ENCODE results near the gene RNF44.
A peak's percentile ranks its signal among the peaks of the same experiment; 100 is the strongest.

The RNF44 gene

DNA sequence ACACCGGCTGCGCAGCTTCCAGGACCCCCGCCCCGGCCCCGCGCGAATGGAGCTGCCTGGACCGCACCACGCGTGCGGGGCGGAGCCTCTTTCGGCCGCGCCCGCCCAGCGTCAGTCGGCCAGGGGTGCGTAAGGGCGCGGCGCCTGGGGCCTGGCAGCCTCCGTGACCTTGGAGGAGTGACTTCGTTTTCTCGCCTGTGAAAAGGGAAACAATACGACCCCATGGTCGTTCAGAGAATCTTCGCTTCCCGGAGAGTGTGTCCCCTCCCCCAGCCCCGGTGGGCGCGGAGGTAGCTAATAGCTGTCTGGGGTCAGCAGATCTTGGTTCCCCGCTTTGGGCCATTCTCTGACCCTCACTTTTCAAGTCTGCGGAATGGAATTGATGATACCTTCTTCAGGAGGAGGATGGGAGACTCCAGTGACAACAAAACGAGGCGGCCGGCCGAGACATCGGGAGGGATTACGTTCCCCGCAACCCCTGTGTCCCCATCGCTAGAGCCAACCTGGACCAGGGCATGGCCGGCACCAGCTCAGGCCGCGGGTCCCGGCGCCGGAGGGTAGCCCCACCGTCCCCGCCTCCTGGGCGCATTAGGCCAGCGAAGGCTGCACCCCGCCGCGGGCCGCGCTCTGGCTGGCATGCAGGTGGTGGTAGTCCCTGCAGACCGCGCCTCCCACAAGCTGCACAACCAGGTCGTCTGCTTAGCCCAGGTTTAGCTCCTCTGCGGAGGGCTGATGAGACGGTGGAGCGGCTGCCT lies 6.4 kb upstream of the RNF44 start:
- peak overlapping the region; percentile 91 for H3K27ac ChIP-seq
- no peaks in the 10 kb centered on the region for H3K36me3 ChIP-seq
- peak overlapping the region; percentile 79 for H3K4me3 ChIP-seq
- no peaks in the 10 kb centered on the region for H3K27me3 ChIP-seq
- no peaks in the 10 kb centered on the region for H4K20me1 ChIP-seq
- peaks cover 64% of the 10 kb centered on the region for H3K4me1 ChIP-seq
- H3K9ac ChIP-seq = peak overlapping the region; percentile 90
- peak overlapping the region; percentile 100 for H3K4me2 ChIP-seq
- no peak for TF ChIP-seq Cebpa-rat (IDR thresholded peaks at IDR 0.05)
- H3K9me3 ChIP-seq = no peaks in the 10 kb centered on the region

GRCh38 chr5:176542596-176543427 lies 5.6 kb upstream of the RNF44 start:
- no peak for TF ChIP-seq Cebpa-rat (IDR thresholded peaks at IDR 0.05)
- H3K4me2 ChIP-seq = peak overlapping the region; percentile 100
- H3K4me1 ChIP-seq = peaks cover 68% of the 10 kb centered on the region
- peak overlapping the region; percentile 79 for H3K4me3 ChIP-seq
- H4K20me1 ChIP-seq = no peaks in the 10 kb centered on the region
- H3K27ac ChIP-seq = peak overlapping the region; percentile 91
- H3K9ac ChIP-seq = peak overlapping the region; percentile 90
- H3K27me3 ChIP-seq = no peaks in the 10 kb centered on the region
- no peaks in the 10 kb centered on the region for H3K9me3 ChIP-seq
- H3K36me3 ChIP-seq = no peaks in the 10 kb centered on the region

- peak overlapping the region; percentile 91 for H3K27ac ChIP-seq
- no peak for TF ChIP-seq Cebpa-rat (IDR thresholded peaks at IDR 0.05)
- no peaks in the 10 kb centered on the region for H4K20me1 ChIP-seq
- peak overlapping the region; percentile 90 for H3K9ac ChIP-seq
- no peaks in the 10 kb centered on the region for H3K9me3 ChIP-seq
- H3K4me1 ChIP-seq = peaks cover 68% of the 10 kb centered on the region
- no peaks in the 10 kb centered on the region for H3K27me3 ChIP-seq
- no peaks in the 10 kb centered on the region for H3K36me3 ChIP-seq
- peak overlapping the region; percentile 79 for H3K4me3 ChIP-seq
- peak overlapping the region; percentile 100 for H3K4me2 ChIP-seq
Observed at GRCh38 chr5:176542135-176542595, 5.0 kb upstream of the RNF44 start.

DNA sequence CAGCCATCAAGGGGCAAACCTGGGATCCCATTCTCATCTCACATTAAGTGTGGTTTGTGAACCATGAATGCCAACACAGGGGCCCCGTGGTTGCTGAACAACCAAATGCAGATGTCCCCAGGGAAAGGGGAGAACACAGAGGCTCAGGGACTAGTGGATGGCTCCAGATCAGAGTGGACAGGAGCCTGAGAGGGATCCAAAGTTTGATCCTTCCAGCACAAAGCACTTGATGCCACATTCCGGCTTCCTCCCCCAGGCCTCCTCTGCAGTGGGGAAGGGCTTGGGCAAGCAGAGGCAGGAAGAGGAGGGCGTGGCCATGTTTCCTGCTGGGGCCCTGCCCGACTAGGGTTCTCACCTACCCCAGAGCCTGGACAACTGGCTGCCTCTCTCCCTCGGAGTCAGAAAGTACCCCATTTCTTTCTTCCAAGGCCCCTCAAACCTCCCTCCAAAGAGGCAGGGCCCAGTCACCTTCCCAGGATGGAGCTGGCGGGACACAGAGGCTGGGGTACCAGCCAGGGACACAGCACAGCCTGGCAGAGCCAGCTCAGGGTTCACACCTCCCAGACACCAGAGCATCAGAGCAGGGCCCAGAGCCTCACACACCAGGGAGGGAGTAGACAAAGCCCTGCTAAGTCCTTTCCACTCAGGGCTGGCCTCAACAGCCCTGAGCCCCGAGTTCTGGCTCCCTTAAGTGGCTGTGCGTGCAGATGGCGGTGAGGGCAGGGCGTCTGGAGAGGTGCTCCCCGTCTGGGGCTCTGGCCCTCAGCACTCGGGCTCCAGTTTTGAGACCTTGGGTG lies 4.3 kb upstream of the RNF44 start:
- peak overlapping the region; percentile 79 for H3K4me3 ChIP-seq
- H3K9ac ChIP-seq = peak overlapping the region; percentile 90
- peak overlapping the region; percentile 91 for H3K27ac ChIP-seq
- no peaks in the 10 kb centered on the region for H3K36me3 ChIP-seq
- no peaks in the 10 kb centered on the region for H3K27me3 ChIP-seq
- H3K4me1 ChIP-seq = peaks cover 68% of the 10 kb centered on the region
- peak overlapping the region; percentile 100 for H3K4me2 ChIP-seq
- no peaks in the 10 kb centered on the region for H4K20me1 ChIP-seq
- TF ChIP-seq Cebpa-rat (IDR thresholded peaks at IDR 0.05) = no peak
- no peaks in the 10 kb centered on the region for H3K9me3 ChIP-seq

DNA sequence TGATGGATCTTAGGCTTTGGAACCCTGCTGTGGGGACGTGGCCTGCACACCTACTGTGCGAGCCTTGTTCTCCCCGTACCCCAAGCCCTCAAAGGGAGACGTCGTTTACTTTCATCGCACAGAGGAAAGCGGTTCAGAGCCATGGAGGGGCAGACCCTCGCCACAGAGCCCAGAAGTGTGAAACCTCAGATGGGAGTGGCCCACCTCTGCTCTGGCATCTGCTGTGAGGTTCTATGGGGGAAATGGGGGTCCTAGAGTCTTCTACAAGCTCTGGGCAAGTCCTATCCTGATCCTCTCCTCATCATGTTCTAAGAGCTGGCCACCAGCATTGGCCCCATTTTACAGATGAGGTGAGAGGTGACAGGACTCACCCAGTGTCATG lies 3.7 kb upstream of the RNF44 start:
- H3K4me2 ChIP-seq = peak overlapping the region; percentile 100
- TF ChIP-seq Cebpa-rat (IDR thresholded peaks at IDR 0.05) = no peak
- H3K4me3 ChIP-seq = peak overlapping the region; percentile 79; the same call in 1 of the 2 replicates
- H4K20me1 ChIP-seq = no peaks in the 10 kb centered on the region
- no peaks in the 10 kb centered on the region for H3K36me3 ChIP-seq
- H3K27me3 ChIP-seq = no peaks in the 10 kb centered on the region
- peak overlapping the region; percentile 91 for H3K27ac ChIP-seq
- H3K4me1 ChIP-seq = peaks cover 68% of the 10 kb centered on the region
- H3K9ac ChIP-seq = peak overlapping the region; percentile 90
- no peaks in the 10 kb centered on the region for H3K9me3 ChIP-seq

DNA sequence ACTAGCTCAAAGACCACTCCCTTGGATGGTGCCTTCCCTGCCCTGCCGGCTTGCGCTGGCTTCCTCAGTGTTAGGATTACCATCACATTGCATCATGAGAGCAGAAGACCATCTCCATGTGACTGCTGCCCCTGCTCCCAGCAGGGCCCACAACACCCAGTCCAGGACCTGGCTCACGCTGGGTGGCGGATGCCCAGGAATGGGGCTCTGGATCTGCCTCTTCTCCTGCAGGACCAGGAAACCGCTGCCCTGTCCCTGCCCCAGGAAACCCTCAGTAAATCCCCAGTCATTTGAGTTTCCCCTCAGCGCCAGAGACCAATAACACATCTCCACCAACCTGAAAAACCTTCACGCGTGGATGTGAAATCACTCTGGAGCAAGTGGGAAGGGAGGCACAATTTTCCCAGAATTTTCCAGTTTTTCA lies 3.3 kb upstream of the RNF44 start:
- Histone ChIP-seq H3K4me1 (peaks cover 70% of the 10 kb centered on the region), H3K4me2 (peak overlapping the region; percentile 100), H3K4me3 (no peak overlapping the region), H3K27me3 (no peaks in the 10 kb centered on the region), H3K9ac (no peak overlapping the region), H4K20me1 (no peaks in the 10 kb centered on the region), H3K27ac (peak overlapping the region; percentile 91), H3K36me3 (no peaks in the 10 kb centered on the region), H3K9me3 (no peaks in the 10 kb centered on the region)
- TF ChIP-seq Cebpa-rat (IDR thresholded peaks at IDR 0.05) = no peak

- Histone ChIP-seq H3K27me3 (no peaks in the 10 kb centered on the region), H3K36me3 (no peaks in the 10 kb centered on the region), H3K4me2 (peak overlapping the region; percentile 85; the same call in 1 of the 2 replicates), H3K4me3 (no peak overlapping the region), H3K4me1 (peaks cover 70% of the 10 kb centered on the region), H3K9me3 (no peaks in the 10 kb centered on the region), H4K20me1 (peaks cover 10% of the 10 kb centered on the region; the same call in 1 of the 2 replicates), H3K9ac (no peak overlapping the region), H3K27ac (no peak overlapping the region)
- no peak for TF ChIP-seq Cebpa-rat (IDR thresholded peaks at IDR 0.05)
Observed at GRCh38 chr5:176538989-176539384, 1.8 kb upstream of the RNF44 start.

GRCh38 chr5:176538230-176538988 lies 1.2 kb upstream of the RNF44 start:
- H3K27ac ChIP-seq = peak overlapping the region; percentile 100; the same call in 1 of the 2 replicates
- peaks cover 72% of the 10 kb centered on the region for H3K4me1 ChIP-seq
- peaks cover 16% of the 10 kb centered on the region for H4K20me1 ChIP-seq
- peak overlapping the region; percentile 88 for H3K4me3 ChIP-seq
- H3K36me3 ChIP-seq = no peaks in the 10 kb centered on the region
- no peak for TF ChIP-seq Cebpa-rat (IDR thresholded peaks at IDR 0.05)
- H3K9me3 ChIP-seq = no peaks in the 10 kb centered on the region
- no peaks in the 10 kb centered on the region for H3K27me3 ChIP-seq
- H3K9ac ChIP-seq = peak overlapping the region; percentile 62; the same call in 1 of the 2 replicates
- peak overlapping the region; percentile 85 for H3K4me2 ChIP-seq
